Astrocyte (in vitro differentiated cells and primary cell): ENCODE data around the gene RANBP10.

Experiments used
- CTCF ChIP-seq: IDR thresholded peaks from 2 replicates; pipeline ENCODE4 v1.5.1; 2011; ENCODE audit warnings: low read depth, mild to moderate bottlenecking, inconsistent platforms, low read length, moderate library complexity; ENCODE audit not compliant: insufficient read depth
- EZH2 ChIP-seq: IDR thresholded peaks from 2 replicates; pipeline ENCODE4 v1.6.1; 2012; ENCODE audit warnings: mild to moderate bottlenecking, low read length, inconsistent platforms; ENCODE audit not compliant: insufficient read depth

DNA sequence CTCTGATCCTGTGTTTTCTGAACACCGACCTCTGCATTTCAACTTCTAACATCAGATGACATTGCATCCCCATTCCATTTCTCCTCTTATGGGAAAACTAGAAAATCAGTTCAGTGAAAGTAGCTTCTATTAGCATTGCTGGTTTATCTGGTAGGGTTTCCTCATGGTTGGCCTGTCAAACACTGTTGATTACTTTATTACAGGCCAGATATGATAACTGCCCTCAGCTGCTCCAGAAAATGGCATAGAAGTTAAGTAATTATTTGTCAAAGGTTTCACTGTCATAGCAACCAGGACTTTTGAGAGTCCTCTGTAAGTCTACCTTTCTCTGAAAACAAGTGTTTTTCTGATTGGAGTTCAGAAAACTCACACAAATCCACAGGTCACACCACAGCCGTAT lies 90.3 kb downstream of the RANBP10 start:
- TF ChIP-seq CTCF, result no peak
- TF ChIP-seq EZH2, result no peak
